K562 (cell line): Measurements from ENCODE around the gene MAPRE2. TPM values are rescaled to one million over a fixed set of nuclear protein-coding genes. Genes with fewer than 3 reads are reported as not detected.

Experiments used
- CBFB ChIP-seq: sonication (generic); formaldehyde crosslinking; IDR thresholded peaks from 2 replicates; pipeline ENCODE4 v1.4.0; 2020; ENCODE audit warnings: mild to moderate bottlenecking, missing genetic modification reagents
- CCNT2 ChIP-seq: IDR thresholded peaks from 2 replicates; pipeline ENCODE4 v1.6.1; 2011; ENCODE audit warnings: borderline replicate concordance, low read depth, mild to moderate bottlenecking, moderate library complexity, mixed read lengths, low read length; ENCODE audit not compliant: insufficient read length; ENCODE audit errors: extremely low read depth
- MXI1 ChIP-seq: IDR thresholded peaks from 2 replicates; pipeline ENCODE4 v1.6.1; 2011; ENCODE audit warnings: low read depth, mild to moderate bottlenecking, improper control_type of control experiment, low read length
- OTX1 ChIP-seq: fragments of 450-650 bp; formaldehyde crosslinking; IDR thresholded peaks from 2 replicates; pipeline ENCODE4 v1.4.0; 2022; ENCODE audit warnings: mild to moderate bottlenecking
- PHF20 ChIP-seq: fragments of 450-650 bp; IDR thresholded peaks from 2 replicates; pipeline ENCODE4 v1.6.1; 2018; ENCODE audit not compliant: partially characterized antibody
- RB1 ChIP-seq: fragments of 450-650 bp; IDR thresholded peaks from 2 replicates; pipeline ENCODE4 v1.6.1; 2017; ENCODE audit warnings: low read depth, mild to moderate bottlenecking
- RCOR1 ChIP-seq, 2 experiments: IDR thresholded peaks; 2 replicates each; pipeline ENCODE4 v1.6.1; 2012; ENCODE audit warnings: low read depth in 2 of 2, low read length in 2 of 2, borderline replicate concordance in 1 of 2, improper control_type of control experiment in 1 of 2
- SAP30 ChIP-seq: fragments of 200-600 bp; sonication (generic); IDR thresholded peaks from 2 replicates; pipeline ENCODE4 v1.6.1; 2012; ENCODE audit warnings: borderline replicate concordance, low read depth, mild to moderate bottlenecking, moderate library complexity, low read length, control low read depth, inconsistent platforms; ENCODE audit not compliant: insufficient read depth, poor library complexity, severe bottlenecking
- SMAD4 ChIP-seq: fragments of 250-450 bp; sonication (Bioruptor Pico); conservative IDR thresholded peaks from 2 replicates; pipeline ENCODE4 v1.8.0; 2021; ENCODE audit warnings: inconsistent platforms, mild to moderate bottlenecking, moderate library complexity
- USF2 ChIP-seq: sonication (generic); formaldehyde crosslinking; IDR thresholded peaks from 2 replicates; pipeline ENCODE4 v1.5.0; 2020; ENCODE audit warnings: missing genetic modification reagents
- ZBED1 ChIP-seq: IDR thresholded peaks from 2 replicates; pipeline ENCODE4 v1.6.1; 2014
- ZBTB17 ChIP-seq: fragments of 450-650 bp; formaldehyde crosslinking; IDR thresholded peaks from 2 replicates; pipeline ENCODE4 v1.4.0; 2020; ENCODE audit warnings: mild to moderate bottlenecking
- ZBTB40 ChIP-seq, 2 experiments: fragments of 450-650 bp in 1 of 2; sonication (generic) in 1 of 2; formaldehyde crosslinking in 1 of 2; IDR thresholded peaks; 2 replicates each; pipeline versions ENCODE4 v1.7.1 to v1.9.0; 2016 to 2022; ENCODE audit warnings: inconsistent platforms in 1 of 2, mild to moderate bottlenecking in 1 of 2, missing genetic modification reagents in 1 of 2
- ZNF639 ChIP-seq, 2 experiments: fragments of 200-800 bp in 1 of 2; sonication (Bioruptor generic) in 1 of 2; sonication (generic) in 1 of 2; formaldehyde crosslinking in 1 of 2; IDR thresholded peaks in 1 of 2; conservative IDR thresholded peaks in 1 of 2; 2 replicates each; pipeline versions ENCODE4 v1.5.0 to v1.6.1; 2016 to 2020; ENCODE audit warnings: missing compliant biosample characterization in 1 of 2, missing genetic modification characterization in 1 of 2, missing genetic modification reagents in 1 of 2
- polyA plus RNA-seq, 8 experiments: library from polyadenylated mRNA; depleted of rRNA in 4 of 8; stranded (reverse) in 5 of 8; unstranded in 3 of 8; fragments of >200 nt; fragmentation: Nextera tagmentation in 2 of 8; fragmentation: Illumina TruSeq in 1 of 8; extraction: Ambion mirVana in 2 of 8; extraction: Trizol in 1 of 8; gene quantifications; 2 replicates each; pipeline versions ENCODE4 v1.2.1 to v1.2.3, GENCODE V29; 2011 to 2014; ENCODE audit warnings: inconsistent platforms in 1 of 8, missing spikeins in 1 of 8
- total RNA-seq, 7 experiments: library from RNA; depleted of rRNA in 6 of 7; stranded (reverse); fragments of >200 nt in 6 of 7; fragmentation: Illumina TruSeq in 2 of 7; extraction: Trizol in 2 of 7; gene quantifications; 2 replicates each; pipeline versions ENCODE4 v1.2.1 to v1.2.3, GENCODE V29; 2011 to 2021; ENCODE audit warnings: low replicate concordance in 1 of 7

The MAPRE2 gene
- total and polyA plus RNA-seq, 9 of the 15 experiments (the other 6 are each of a cell fraction or from before 2014, with no cell fraction given) = 32.3 to 70.7 (median 40.7) TPM

GRCh38 chr18:35040988-35041814, at the start of gene MAPRE2 (continued):
- TF ChIP-seq ZNF639 (CRISPR knock-in tag; conservative IDR thresholded peaks at IDR 0.05 in 1 of 2, IDR thresholded peaks at IDR 0.05 in 1 of 2) (peak in 1 of 2 experiments; percentile 69; a peak in 1 of 4 replicates), MXI1 (peak; percentile 98), USF2 (CRISPR knock-in tag) (peak; percentile 100), ZBTB17 (CRISPR knock-in tag) (peak; percentile 49; the same call in 1 of the 2 replicates), ZBED1 (peak; percentile 20; the same call in 1 of the 2 replicates), SMAD4 (peak; percentile 14; the same call in 1 of the 2 replicates), CCNT2 (peak; percentile 84), RB1 (0 out of 2 replicates have a peak, but pooled peaks have one; percentile 57), ZBTB40 (IDR thresholded peaks at IDR 0.05) (0 out of 2 replicates have a peak, but pooled peaks have one; percentile 44), ZBTB40 (CRISPR knock-in tag; IDR thresholded peaks at IDR 0.05) (no peak), PHF20 (peak; percentile 88), CBFB (CRISPR knock-in tag) (0 out of 2 replicates have a peak, but pooled peaks have one; percentile 41), OTX1 (CRISPR knock-in tag) (no peak), SAP30 (peak; percentile 75), RCOR1 (IDR thresholded peaks at IDR 0.05; ENCODE audit: borderline replicate concordance in 1 of 2, low read depth in 2 of 2, low read length in 2 of 2) (peak; percentile 26 to 92; a peak in 3 of 4 replicates)
